Muscle layer of colon (tissue), 2 donors: ENCODE results near the gene GRAMD4.
"Not testable (repeated sequence)": the region's sequence is repeated elsewhere in the genome, so short reads cannot be mapped to it uniquely, and the experiment has no call there.

Experiments
- H3K27ac ChIP-seq: one replicate; pipeline ENCODE4 v1.7.0; 2013; ENCODE audit warnings: low read depth, mild to moderate bottlenecking, low read length, moderate library complexity
- H3K27me3 ChIP-seq, 2 donors: one replicate each; pipeline ENCODE4 v1.7.0; 2013; ENCODE audit warnings: low read length in 2 of 2, mild to moderate bottlenecking in 2 of 2; ENCODE audit not compliant: insufficient read depth in 2 of 2, control insufficient read depth in 1 of 2
- H3K36me3 ChIP-seq: one replicate; pipeline ENCODE4 v1.7.0; 2013; ENCODE audit warnings: mild to moderate bottlenecking, low read length; ENCODE audit not compliant: insufficient read depth
- H3K4me1 ChIP-seq: one replicate; pipeline ENCODE4 v1.7.0; 2013; ENCODE audit warnings: mild to moderate bottlenecking, low read length; ENCODE audit not compliant: insufficient read depth
- H3K4me3 ChIP-seq, 2 donors: one replicate each; pipeline ENCODE4 v1.7.0; 2013; ENCODE audit warnings: low read length in 2 of 2, low read depth in 1 of 2, mild to moderate bottlenecking in 1 of 2, moderate library complexity in 1 of 2
- H3K9ac ChIP-seq: one replicate; pipeline ENCODE4 v1.7.0; 2013; ENCODE audit warnings: low read length
- H3K9me3 ChIP-seq: one replicate; pipeline ENCODE4 v1.7.0; 2013; ENCODE audit warnings: mild to moderate bottlenecking, low read length
- donor health status: abdominal sarcoma.
- donor health status: Adenocarcinoma of cecum.

The GRAMD4 gene

GRCh38 chr22:46617207-46617985 is 2.8 kb upstream of the GRAMD4 start:
- H3K27me3 ChIP-seq: no peaks in the 10 kb centered on the region
- H3K27ac ChIP-seq: no peak overlapping the region
- no peaks in the 10 kb centered on the region for H3K36me3 ChIP-seq
- no peak overlapping the region for H3K9ac ChIP-seq
- no peaks in the 10 kb centered on the region for H3K9me3 ChIP-seq
- H3K4me3 ChIP-seq: no peak overlapping the region
- peaks cover 22% of the 10 kb centered on the region for H3K4me1 ChIP-seq

- no peaks in the 10 kb centered on the region for H3K9me3 ChIP-seq
- no peaks in the 10 kb centered on the region for H3K36me3 ChIP-seq
- no peak overlapping the region for H3K27ac ChIP-seq
- H3K9ac ChIP-seq: no peak overlapping the region
- H3K27me3 ChIP-seq: no peaks in the 10 kb centered on the region
- H3K4me3 ChIP-seq: no peak overlapping the region
- peaks cover 22% of the 10 kb centered on the region for H3K4me1 ChIP-seq
Measured at GRCh38 chr22:46617986-46618647, 2.1 kb upstream of the GRAMD4 start.

- Histone ChIP-seq H3K9me3 (no peaks in the 10 kb centered on the region), H3K27me3 (no peaks in the 10 kb centered on the region), H3K4me3 (no peak overlapping the region), H3K4me1 (peaks cover 22% of the 10 kb centered on the region), H3K27ac (no peak overlapping the region), H3K9ac (no peak overlapping the region), H3K36me3 (no peaks in the 10 kb centered on the region)
Measured at GRCh38 chr22:46618667-46619066, 1.5 kb upstream of the GRAMD4 start.

GRCh38 chr22:46619240-46619829 is 851 bp upstream of the GRAMD4 start:
- Histone ChIP-seq H3K36me3 (no peaks in the 10 kb centered on the region), H3K9me3 (no peaks in the 10 kb centered on the region), H3K4me1 (peaks cover 22% of the 10 kb centered on the region), H3K9ac (no peak overlapping the region), H3K27ac (no peak overlapping the region), H3K4me3 (no peak overlapping the region), H3K27me3 (no peaks in the 10 kb centered on the region)

GRCh38 chr22:46620588-46621242 is 529 bp downstream of the GRAMD4 start:
- Histone ChIP-seq H3K27me3 (no peaks in the 10 kb centered on the region), H3K4me3 (no peak overlapping the region), H3K27ac (no peak overlapping the region), H3K4me1 (peaks cover 22% of the 10 kb centered on the region), H3K9me3 (no peaks in the 10 kb centered on the region), H3K9ac (no peak overlapping the region), H3K36me3 (no peaks in the 10 kb centered on the region)

- H3K27ac ChIP-seq, H3K4me3 ChIP-seq, H3K27me3 ChIP-seq, H3K9ac ChIP-seq, H3K36me3 ChIP-seq, H3K9me3 ChIP-seq: not testable (repeated sequence)
- H3K4me1 ChIP-seq: peaks cover 22% of the 10 kb centered on the region
Measured at GRCh38 chr22:46621243-46621930, 1.2 kb downstream of the GRAMD4 start.

GRCh38 chr22:46622081-46622521 is 1.9 kb downstream of the GRAMD4 start:
- H3K4me3 ChIP-seq: no peak overlapping the region
- H3K27ac ChIP-seq: no peak overlapping the region
- H3K4me1 ChIP-seq: peaks cover 22% of the 10 kb centered on the region
- no peak overlapping the region for H3K9ac ChIP-seq
- no peaks in the 10 kb centered on the region for H3K36me3 ChIP-seq
- no peaks in the 10 kb centered on the region for H3K27me3 ChIP-seq
- no peaks in the 10 kb centered on the region for H3K9me3 ChIP-seq

- no peaks in the 10 kb centered on the region for H3K4me1 ChIP-seq
- no peak overlapping the region for H3K27ac ChIP-seq
- H3K9ac ChIP-seq: no peak overlapping the region
- no peaks in the 10 kb centered on the region for H3K9me3 ChIP-seq
- peaks cover 6% of the 10 kb centered on the region for H3K36me3 ChIP-seq
- no peak overlapping the region for H3K4me3 ChIP-seq
- no peaks in the 10 kb centered on the region for H3K27me3 ChIP-seq
Measured at GRCh38 chr22:46625113-46625842, 5.1 kb downstream of the GRAMD4 start.

GRCh38 chr22:46625843-46626349 is 5.7 kb downstream of the GRAMD4 start:
- H3K4me3 ChIP-seq: no peak overlapping the region
- no peaks in the 10 kb centered on the region for H3K27me3 ChIP-seq
- H3K9me3 ChIP-seq: no peaks in the 10 kb centered on the region
- H3K9ac ChIP-seq: no peak overlapping the region
- peaks cover 6% of the 10 kb centered on the region for H3K36me3 ChIP-seq
- no peak overlapping the region for H3K27ac ChIP-seq
- H3K4me1 ChIP-seq: no peaks in the 10 kb centered on the region

GRCh38 chr22:46626356-46626755 is 6.2 kb downstream of the GRAMD4 start:
- H3K4me3 ChIP-seq: no peak overlapping the region
- no peak overlapping the region for H3K9ac ChIP-seq
- peaks cover 6% of the 10 kb centered on the region for H3K36me3 ChIP-seq
- H3K4me1 ChIP-seq: no peaks in the 10 kb centered on the region
- H3K27me3 ChIP-seq: no peaks in the 10 kb centered on the region
- H3K9me3 ChIP-seq: no peaks in the 10 kb centered on the region
- H3K27ac ChIP-seq: no peak overlapping the region
